Panc1 (cell line): ENCODE data around the gene ZAR1. TPM values are rescaled to one million over a fixed set of nuclear protein-coding genes. Genes with fewer than 3 reads are reported as not detected.
A peak's percentile ranks its signal among the peaks of the same experiment; 100 is the strongest.

Experiments
- ATAC-seq: fragments of 200-7000 bp; cut with Tn5 transposase; 2 replicates; pipeline ENCODE4 v1.9.1; 2020; ENCODE audit warnings: mild to moderate bottlenecking, moderate library complexity
- BruUV-seq: library from RNA; stranded (reverse); fragments of 400-500 nt; replicated peaks from 2 replicates; lab custom pipeline; 2021; lab: Mats Ljungman, UMichigan
- CTCF ChIA-PET: fragments of 300-600 bp; sonication (Branson Sonifier 250); formaldehyde crosslinking; loops from one replicate; lab custom pipeline; 2022; ENCODE audit warnings: antibody characterized with exemption; lab: Charles Lee
- POLR2A ChIA-PET: fragments of 300-600 bp; sonication (Branson Sonifier 250); formaldehyde crosslinking; loops from one replicate; lab custom pipeline; 2022; ENCODE audit warnings: antibody characterized with exemption; lab: Charles Lee
- DNase-seq: peaks from one replicate; pipeline ENCODE4 v3.0.0-alpha.2; 2010; ENCODE audit warnings: low read depth, low spot score
- H3K27ac ChIP-seq: 2 replicates; pipeline ENCODE4 v1.5.1; 2011; ENCODE audit warnings: mild to moderate bottlenecking, low read length, inconsistent platforms
- H3K27me3 ChIP-seq: fragments of 200-500 bp; sonication (Bioruptor generic); 2 replicates; pipeline ENCODE4 v1.6.0; 2014; ENCODE audit warnings: low read length, inconsistent platforms; ENCODE audit not compliant: control insufficient read depth, insufficient read depth
- H3K36me3 ChIP-seq: fragments of 200-500 bp; sonication (Bioruptor generic); 2 replicates; pipeline ENCODE4 v1.5.1; 2014; ENCODE audit warnings: inconsistent platforms, mild to moderate bottlenecking, low read length, moderate library complexity; ENCODE audit not compliant: control insufficient read depth, insufficient read depth
- H3K4me1 ChIP-seq: 2 replicates; pipeline ENCODE4 v1.5.1; 2011; ENCODE audit warnings: inconsistent platforms, mild to moderate bottlenecking, low read length, moderate library complexity; ENCODE audit not compliant: control insufficient read depth, insufficient read depth
- H3K4me3 ChIP-seq, 2 experiments: 2 replicates each; pipeline ENCODE4 v1.5.1; 2011 to 2012; ENCODE audit warnings: low read depth in 2 of 2, low read length in 2 of 2, mild to moderate bottlenecking in 2 of 2, inconsistent platforms in 1 of 2, moderate library complexity in 1 of 2
- H3K9me3 ChIP-seq: fragments of 200-500 bp; sonication (Bioruptor generic); 2 replicates; pipeline ENCODE4 v1.5.1; 2014; ENCODE audit warnings: low read depth, mild to moderate bottlenecking, inconsistent platforms, low read length, moderate library complexity; ENCODE audit not compliant: control insufficient read depth, insufficient read depth
- POLR2AphosphoS5 ChIP-seq: IDR thresholded peaks from 2 replicates; pipeline ENCODE4 v1.6.1; 2012; ENCODE audit warnings: mild to moderate bottlenecking, low read depth, low read length, moderate library complexity
- SIN3A ChIP-seq: IDR thresholded peaks from 2 replicates; pipeline ENCODE4 v1.6.1; 2012; ENCODE audit warnings: low read depth, mild to moderate bottlenecking, low read length, moderate library complexity, borderline replicate concordance; ENCODE audit not compliant: insufficient read depth
- TCF7L2 ChIP-seq: IDR thresholded peaks from 2 replicates; pipeline ENCODE4 v1.6.1; 2011; ENCODE audit warnings: mild to moderate bottlenecking, low read depth, low read length, inconsistent platforms
- in situ Hi-C: cut with HindIII; loops from 2 replicates; pipeline ENCODE4 v1.10.0; 2016; ENCODE audit warnings: low sequenced_read_pairs, low pct_unique_long_range_greater_than_20kb
- intact Hi-C: fragments of 100-400 bp; cut with micrococcal nuclease; formaldehyde crosslinking; loops from one replicate; pipeline ENCODE4 v1.10.0; 2022; ENCODE audit not compliant: unreplicated experiment
- total RNA-seq: library from RNA; stranded (reverse); gene quantifications from one replicate; pipeline ENCODE4 v1.2.1, GENCODE V29; 2021; ENCODE audit not compliant: unreplicated experiment
- TF ChIP-seq, protein P1 (sequence below), 2 experiments: IDR thresholded peaks; 2 replicates each; pipeline ENCODE4 v1.6.1; 2011 to 2012; ENCODE audit warnings: low read depth in 2 of 2, control low read depth in 1 of 2, low read length in 1 of 2, mild to moderate bottlenecking in 1 of 2, moderate library complexity in 1 of 2; ENCODE audit not compliant: insufficient read depth in 1 of 2
- TF ChIP-seq, protein P2 (sequence below): fragments of 450-650 bp; IDR thresholded peaks from 2 replicates; pipeline ENCODE4 v1.5.1; 2017; ENCODE audit warnings: mild to moderate bottlenecking

ZAR1 gene
- total RNA-seq, 1 experiment from 2014 or later = not detected

DNA sequence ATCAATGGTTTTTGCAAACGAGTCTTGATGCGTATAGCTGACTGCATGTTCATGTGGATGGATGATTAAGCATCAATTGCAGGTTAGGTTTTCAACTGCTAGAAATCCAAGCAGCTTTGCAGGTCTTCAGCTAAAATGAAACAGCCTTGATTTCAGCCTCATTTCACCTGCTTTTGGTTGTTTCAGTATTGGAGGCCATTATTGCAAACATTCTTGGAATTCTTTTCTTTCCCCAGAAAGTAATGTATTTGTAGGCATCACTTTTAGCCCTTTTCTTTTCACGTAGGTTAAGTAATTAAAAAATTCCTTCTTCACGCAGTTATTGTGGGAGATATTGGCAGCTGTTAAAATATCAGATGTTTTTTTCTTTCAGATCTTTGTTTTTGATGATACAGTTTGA, 8.8 kb downstream of the ZAR1 start:
- Histone ChIP-seq H3K9me3 (no peaks in the 10 kb centered on the region), H3K4me3 (no peak overlapping the region), H3K27ac (no peak overlapping the region), H3K27me3 (no peaks in the 10 kb centered on the region), H3K36me3 (peaks cover 12% of the 10 kb centered on the region; the same call in 1 of the 2 replicates), H3K4me1 (no peaks in the 10 kb centered on the region)
- in situ Hi-C loops (no loop called here), intact Hi-C loops (loop anchor here (10.0 kb wide), 1 partner anchor 374 kb away; no protein-coding TSS in a partner anchor)
- TSS peak; percentile 42 for BruUV-seq
- no peak for TF ChIP-seq POLR2AphosphoS5
- TF ChIP-seq TCF7L2 = no peak
- no peak for TF ChIP-seq SIN3A
- TF ChIP-seq, protein P1, sequence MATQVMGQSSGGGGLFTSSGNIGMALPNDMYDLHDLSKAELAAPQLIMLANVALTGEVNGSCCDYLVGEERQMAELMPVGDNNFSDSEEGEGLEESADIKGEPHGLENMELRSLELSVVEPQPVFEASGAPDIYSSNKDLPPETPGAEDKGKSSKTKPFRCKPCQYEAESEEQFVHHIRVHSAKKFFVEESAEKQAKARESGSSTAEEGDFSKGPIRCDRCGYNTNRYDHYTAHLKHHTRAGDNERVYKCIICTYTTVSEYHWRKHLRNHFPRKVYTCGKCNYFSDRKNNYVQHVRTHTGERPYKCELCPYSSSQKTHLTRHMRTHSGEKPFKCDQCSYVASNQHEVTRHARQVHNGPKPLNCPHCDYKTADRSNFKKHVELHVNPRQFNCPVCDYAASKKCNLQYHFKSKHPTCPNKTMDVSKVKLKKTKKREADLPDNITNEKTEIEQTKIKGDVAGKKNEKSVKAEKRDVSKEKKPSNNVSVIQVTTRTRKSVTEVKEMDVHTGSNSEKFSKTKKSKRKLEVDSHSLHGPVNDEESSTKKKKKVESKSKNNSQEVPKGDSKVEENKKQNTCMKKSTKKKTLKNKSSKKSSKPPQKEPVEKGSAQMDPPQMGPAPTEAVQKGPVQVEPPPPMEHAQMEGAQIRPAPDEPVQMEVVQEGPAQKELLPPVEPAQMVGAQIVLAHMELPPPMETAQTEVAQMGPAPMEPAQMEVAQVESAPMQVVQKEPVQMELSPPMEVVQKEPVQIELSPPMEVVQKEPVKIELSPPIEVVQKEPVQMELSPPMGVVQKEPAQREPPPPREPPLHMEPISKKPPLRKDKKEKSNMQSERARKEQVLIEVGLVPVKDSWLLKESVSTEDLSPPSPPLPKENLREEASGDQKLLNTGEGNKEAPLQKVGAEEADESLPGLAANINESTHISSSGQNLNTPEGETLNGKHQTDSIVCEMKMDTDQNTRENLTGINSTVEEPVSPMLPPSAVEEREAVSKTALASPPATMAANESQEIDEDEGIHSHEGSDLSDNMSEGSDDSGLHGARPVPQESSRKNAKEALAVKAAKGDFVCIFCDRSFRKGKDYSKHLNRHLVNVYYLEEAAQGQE (IDR thresholded peaks at IDR 0.05; ENCODE audit: insufficient read depth in 1 of 2, low read depth in 2 of 2, low read length in 1 of 2) = no peak
- TF ChIP-seq, protein P2, sequence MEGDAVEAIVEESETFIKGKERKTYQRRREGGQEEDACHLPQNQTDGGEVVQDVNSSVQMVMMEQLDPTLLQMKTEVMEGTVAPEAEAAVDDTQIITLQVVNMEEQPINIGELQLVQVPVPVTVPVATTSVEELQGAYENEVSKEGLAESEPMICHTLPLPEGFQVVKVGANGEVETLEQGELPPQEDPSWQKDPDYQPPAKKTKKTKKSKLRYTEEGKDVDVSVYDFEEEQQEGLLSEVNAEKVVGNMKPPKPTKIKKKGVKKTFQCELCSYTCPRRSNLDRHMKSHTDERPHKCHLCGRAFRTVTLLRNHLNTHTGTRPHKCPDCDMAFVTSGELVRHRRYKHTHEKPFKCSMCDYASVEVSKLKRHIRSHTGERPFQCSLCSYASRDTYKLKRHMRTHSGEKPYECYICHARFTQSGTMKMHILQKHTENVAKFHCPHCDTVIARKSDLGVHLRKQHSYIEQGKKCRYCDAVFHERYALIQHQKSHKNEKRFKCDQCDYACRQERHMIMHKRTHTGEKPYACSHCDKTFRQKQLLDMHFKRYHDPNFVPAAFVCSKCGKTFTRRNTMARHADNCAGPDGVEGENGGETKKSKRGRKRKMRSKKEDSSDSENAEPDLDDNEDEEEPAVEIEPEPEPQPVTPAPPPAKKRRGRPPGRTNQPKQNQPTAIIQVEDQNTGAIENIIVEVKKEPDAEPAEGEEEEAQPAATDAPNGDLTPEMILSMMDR = no peak
- no peak for ATAC-seq
- ChIA-PET CTCF (no interaction called here), POLR2A (no interaction called here)
- no peak for DNase-seq

DNA sequence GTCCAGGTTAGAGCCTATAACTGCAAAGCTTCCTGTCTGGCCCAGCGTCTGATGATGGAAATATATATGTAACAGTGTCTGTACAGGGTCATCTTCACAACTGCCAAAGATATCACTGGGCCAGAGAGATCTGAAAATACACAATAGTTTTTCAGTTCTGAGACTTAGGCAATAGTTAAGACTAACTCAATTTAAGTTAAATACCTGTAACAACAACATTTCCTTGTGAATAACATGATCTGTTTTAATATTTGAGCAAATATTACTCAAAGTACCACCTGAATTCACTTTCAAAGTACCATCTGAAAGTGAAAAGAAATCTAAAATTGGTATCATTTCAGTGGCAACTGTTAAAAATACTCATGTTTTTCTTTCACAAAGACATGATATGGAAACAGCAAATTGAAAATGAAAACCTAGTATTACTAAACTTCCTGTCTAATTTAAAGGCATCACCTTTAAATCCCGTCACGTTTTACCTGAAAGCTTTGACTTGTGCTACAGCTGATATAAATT, 9.6 kb downstream of the ZAR1 start:
- POLR2A ChIA-PET = no interaction called here
- intact Hi-C loops (loop anchor here (10.0 kb wide), 2 partner anchors 55 to 375 kb away; no protein-coding TSS in a partner anchor), in situ Hi-C loops (no loop called here)
- Histone ChIP-seq H3K4me1 (no peaks in the 10 kb centered on the region), H3K27me3 (no peaks in the 10 kb centered on the region), H3K36me3 (peaks cover 13% of the 10 kb centered on the region; the same call in 1 of the 2 replicates), H3K4me3 (no peak overlapping the region), H3K9me3 (no peaks in the 10 kb centered on the region), H3K27ac (no peak overlapping the region)
- TF ChIP-seq TCF7L2 (no peak), POLR2AphosphoS5 (no peak), SIN3A (no peak)
- TF ChIP-seq, protein P1 (IDR thresholded peaks at IDR 0.05; ENCODE audit: insufficient read depth in 1 of 2, low read depth in 2 of 2, low read length in 1 of 2) = no peak
- TF ChIP-seq, protein P2 = no peak
- ATAC-seq (no peak), DNase-seq (no peak)
- CTCF ChIA-PET = no interaction called here
- no TSS peak for BruUV-seq
